NCI-H1048 (cell line): ENCODE data around the gene TTLL10.

Experiments
- DNase-seq: peaks from one replicate; lab custom pipeline; 2025; lab: John Stamatoyannopoulos, UW

TTLL10 gene, protein sequence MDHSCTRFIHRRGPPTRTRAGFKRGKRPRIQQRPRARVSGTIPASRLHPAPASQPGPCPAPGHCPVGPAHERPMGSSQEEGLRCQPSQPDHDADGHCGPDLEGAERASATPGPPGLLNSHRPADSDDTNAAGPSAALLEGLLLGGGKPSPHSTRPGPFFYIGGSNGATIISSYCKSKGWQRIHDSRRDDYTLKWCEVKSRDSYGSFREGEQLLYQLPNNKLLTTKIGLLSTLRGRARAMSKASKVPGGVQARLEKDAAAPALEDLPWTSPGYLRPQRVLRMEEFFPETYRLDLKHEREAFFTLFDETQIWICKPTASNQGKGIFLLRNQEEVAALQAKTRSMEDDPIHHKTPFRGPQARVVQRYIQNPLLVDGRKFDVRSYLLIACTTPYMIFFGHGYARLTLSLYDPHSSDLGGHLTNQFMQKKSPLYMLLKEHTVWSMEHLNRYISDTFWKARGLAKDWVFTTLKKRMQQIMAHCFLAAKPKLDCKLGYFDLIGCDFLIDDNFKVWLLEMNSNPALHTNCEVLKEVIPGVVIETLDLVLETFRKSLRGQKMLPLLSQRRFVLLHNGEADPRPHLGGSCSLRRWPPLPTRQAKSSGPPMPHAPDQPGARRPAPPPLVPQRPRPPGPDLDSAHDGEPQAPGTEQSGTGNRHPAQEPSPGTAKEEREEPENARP

GRCh38 chr1:1173793-1174415, at the start of gene TTLL10:
TTLL10 (plus strand) TSS chr1:1173880; CDS start chr1:1179216, 5,336 bp downstream.
- no peak for DNase-seq

DNA sequence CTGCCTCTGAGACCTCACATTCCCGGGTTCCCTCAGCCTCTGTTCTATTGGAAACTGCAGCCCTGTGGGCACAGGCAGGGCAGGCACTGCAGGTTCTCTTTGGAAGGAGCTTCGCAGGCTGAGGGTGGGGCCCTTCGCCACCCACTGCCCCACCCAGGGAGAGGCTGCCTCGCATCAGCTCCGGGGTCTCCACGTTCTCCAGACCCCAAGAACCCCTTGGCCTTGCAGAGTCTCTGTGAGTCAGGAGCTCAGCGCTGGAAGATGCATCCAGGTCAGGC, 49.2 kb upstream of the TTLL10 start:
- no peak for DNase-seq

DNA sequence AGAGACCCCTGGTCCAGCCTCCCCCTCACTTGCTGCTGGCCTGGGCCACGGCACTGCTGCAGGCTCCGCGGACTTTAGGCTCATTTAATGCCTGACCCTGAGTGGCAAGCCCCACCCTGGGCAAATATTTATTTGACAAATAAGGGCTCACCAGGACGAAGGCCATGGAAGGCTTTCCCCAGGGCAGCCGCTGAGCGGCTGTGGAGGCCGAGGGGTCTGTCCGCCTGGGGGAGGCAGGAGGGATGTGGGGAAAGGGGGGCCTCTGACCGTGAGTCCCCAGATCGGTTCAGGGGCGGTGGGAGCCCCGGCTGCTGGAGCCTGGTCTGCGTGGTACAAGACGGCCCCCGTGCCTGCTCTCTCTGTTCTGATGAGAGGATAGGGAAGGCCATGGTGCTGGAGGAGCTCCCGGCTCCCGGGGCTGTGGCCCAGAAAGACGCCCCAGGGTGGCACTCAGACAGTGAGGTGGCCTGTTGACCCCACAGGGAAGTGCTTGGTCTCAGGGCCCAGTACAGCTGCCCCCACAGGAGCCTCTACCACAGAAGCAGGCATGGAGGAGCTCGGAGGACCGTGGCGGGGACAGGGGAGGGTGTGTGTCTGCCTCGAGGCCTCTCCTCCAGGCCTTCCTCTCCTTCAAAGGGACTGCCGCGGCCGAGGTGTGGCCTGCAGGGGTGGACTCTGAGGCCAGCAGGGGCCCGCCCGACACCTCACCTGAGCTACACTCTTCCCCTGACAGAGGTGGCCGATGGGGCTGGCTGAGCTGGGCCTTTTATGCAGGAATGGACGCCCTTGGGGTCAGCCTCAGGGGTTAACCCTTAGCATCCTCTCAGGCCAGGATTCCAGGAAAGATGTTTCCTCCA, 48.7 kb upstream of the TTLL10 start:
- no peak for DNase-seq

DNA sequence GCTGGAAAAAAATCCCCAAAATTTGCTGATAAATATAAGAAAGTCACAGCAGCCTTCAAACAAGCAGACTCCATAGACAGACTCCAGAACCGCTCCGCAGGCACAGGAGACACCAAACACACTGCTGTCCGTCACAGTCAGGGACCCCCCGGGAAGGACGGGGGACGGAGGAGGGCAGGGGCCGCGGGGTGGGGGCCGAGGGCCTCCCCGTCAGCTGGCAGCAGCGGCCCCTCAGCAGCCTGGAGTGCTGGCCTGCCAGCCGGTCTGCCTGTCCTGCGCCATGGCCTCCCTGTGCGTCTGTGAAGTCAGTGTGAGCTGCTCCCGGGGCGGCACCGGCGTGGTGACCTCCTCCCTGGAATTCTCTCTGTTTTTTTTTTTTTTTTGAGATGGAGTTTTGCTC, 47.7 kb upstream of the TTLL10 start:
- no peak for DNase-seq

- no peak for DNase-seq
Measured at GRCh38 chr1:1127551-1128451, 45.9 kb upstream of the TTLL10 start.

DNA sequence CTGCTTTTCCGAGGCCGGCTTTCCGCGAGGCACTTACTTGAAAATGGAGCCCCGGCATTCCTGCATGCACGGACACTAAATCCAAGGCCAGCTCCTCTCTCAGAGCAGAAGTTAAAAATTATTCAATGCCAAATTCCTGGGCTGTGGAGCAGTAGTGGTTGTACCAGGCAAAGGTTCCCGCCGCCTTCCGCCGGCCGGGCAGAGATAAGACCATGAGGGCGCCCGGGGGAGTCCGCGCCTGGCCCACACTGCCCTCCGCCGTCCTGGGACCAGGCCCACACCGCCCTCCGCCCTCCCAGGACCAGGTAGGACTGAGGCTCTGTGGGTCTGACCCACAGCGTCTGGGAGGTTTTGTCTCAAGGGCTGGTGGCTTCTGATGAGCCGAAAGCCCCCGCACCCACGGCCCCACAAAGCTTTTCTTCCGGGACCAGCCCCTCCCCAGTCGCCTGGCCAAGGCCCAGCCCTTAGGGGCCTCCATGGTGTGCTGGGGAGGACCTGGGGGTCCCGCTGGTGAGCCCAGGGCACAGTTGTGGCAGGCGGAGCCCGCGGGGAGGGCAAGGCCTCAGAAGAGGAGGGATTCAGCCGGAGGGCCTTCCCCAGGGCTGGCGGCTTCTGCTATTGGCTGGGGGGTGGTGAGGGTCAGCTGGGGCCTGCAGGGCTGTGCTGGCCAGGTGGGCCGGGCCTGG, 45.1 kb upstream of the TTLL10 start:
- no peak for DNase-seq

- no peak for DNase-seq
Measured at GRCh38 chr1:1129381-1129821, 44.3 kb upstream of the TTLL10 start.

- DNase-seq, result no peak
Measured at GRCh38 chr1:1130206-1131120, 43.2 kb upstream of the TTLL10 start.

GRCh38 chr1:1132042-1132950, 41.4 kb upstream of the TTLL10 start:
- no peak for DNase-seq

DNA sequence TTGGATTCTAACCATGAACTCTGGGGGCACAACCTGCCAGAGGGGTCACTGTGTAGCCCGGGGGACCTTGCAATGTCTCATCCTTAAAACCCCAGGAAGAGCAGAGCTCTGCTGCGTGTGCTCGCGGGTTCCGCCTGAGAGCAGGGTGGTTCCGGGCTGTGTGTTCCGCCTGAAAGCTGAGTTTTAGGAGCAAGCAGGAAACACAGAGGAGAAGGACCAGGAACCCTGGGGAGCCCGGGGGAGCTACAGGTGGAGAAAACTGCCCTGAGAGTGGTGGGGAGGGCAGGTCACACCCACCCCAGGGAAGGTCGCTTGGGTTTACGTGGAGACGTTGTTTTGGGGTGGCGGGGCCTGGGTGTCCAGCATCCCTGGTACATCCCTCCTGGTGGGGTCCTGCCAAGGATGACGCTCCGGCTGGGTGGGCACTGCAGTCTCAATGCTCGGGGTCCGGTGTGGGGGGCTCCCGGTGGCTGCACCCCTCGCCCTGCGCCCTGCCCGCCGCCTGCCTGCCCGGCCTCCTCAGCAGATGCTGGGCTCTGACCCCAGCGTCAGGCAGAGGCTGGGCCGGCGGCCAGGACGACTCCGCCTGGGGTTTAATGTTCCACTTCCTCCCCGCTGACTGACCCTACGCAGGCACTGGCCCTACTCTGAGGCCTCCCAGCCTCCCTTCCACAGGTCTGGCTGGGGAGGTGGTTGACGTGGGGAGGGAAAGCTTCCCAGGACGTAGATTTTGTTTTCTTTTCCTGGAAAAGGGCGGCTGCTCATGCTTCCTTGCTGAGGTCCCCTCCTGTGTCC, 40.5 kb upstream of the TTLL10 start:
- DNase-seq, result no peak

GRCh38 chr1:1134300-1134970, 39.2 kb upstream of the TTLL10 start:
- no peak for DNase-seq

DNA sequence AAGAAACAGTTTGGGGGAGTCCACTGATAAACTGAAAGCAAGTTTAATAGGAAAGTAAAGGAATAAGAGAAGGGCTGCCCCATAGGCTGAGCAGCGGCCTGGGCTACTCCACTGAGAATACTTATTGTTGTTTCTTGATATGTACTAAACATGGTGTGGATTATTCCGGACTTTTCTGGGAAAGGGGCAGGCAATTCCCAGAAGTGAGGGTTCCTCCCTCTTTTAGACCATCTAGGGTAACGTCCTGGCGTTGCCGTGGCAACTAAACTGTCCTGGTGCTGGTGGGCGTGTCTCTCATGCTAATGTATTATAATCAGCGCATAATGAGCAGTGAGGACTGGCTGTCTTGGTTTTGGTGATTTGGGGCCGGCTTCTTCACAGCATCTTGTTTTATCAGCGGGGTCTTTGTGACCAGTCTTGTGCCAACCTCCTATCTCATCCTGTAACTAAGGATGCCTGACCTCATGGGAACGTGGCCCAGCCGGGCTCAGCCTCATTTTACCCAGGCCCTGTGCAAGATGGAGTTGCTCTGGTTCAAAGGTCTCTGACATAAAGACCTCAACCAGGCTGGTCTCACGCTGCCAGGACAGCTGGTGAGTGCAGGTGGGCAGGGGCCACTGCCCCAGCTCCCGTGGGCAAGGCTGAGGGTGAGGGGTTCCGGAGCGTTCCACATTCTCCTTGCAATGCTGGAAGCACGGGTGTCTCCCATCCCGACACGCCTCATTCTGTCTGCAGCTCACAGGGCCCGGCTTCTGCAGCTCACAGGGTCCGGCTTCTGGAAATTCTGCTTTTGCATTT, 38.1 kb upstream of the TTLL10 start:
- DNase-seq, result no peak

DNA sequence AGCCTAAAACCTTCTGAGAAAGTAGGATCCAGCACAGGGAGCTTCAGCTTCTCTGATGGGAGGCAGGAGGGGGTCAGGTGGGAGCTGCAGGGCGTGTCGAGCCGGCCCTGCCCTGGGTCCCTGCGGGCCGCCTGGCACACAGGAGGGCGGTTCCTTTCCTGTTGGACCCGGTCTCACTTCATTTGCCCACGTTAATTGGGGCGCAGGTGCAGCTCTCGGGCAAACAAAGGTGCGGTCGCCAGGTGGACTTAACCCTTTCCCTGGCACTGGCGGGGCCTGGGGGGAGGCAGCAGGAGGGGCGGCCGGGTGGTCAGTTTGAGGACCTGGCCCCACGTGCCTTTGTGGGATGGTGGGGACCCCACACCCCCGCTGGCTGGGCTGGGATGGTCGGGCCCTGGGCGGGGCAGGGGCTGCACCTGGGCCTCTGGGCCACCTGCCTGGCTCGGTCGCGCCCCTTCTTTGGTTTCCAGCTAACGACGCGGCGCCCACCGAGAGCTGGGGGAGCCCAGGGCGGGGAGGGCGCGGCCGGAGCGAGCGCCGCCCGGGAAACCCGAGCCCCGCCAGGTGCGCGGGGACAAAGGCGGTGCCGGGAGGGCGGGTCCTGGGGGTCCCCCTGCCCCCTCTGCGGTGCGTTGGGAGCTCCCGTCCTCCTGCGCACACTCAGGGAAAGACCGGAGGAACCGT, 37.0 kb upstream of the TTLL10 start:
- DNase-seq, result no peak

DNA sequence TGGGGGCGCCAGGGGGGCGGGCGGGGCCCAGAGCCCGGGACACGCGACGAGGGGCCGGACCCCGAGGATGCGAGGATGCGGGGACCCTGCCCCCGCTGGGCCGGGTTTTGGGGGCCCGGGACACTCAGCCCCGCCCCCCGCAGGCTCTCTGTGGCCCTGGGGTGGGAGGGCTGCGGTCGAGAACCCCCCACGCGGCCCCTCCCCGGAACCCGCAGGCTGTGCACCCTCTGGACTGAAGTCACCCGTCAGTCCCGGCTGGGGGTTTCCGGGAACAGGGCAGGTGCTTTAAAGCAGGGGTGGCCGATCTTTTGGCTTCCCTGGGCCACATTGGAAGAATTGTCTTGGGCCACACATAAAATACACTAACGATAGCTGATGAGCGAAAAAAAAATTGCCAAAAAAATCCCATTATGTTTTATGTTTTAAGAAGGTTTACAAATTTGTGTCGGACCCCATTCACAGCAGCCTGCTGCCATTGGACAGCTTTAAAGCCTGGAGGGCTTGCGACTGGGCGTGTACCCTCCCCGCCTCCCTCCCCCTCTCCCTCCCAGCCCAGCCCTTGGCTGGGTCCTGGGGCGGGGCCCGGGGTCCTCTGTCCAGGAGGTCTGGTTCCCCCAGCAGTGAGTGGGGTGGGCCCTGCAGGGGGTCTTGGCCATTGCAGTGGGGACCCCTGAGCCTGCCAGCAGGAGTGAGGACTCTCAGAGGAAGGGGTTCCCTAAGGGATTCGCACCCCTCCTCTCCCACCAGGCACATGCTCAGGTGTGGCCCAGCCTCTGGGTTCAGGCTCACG, 36.2 kb upstream of the TTLL10 start:
- no peak for DNase-seq

DNA sequence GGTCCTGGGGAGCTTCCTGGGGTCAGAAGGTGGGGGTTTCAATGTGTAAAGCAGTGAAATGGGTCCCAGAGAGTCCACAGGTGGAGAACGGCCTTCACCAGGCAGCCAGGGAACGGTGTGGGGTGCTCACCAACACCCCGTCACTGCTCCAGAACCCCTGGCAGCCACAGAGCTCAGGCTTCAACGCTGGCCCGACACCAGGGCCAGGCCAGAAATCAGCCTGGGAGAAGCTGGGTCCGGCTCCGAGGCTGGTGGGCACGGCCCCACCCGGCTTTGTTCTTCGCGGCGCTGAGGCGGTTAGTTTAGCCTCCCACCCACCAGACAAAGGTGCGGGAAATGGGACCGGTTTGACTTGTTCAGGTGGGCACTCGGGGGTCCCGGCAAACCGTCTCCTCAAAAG, 33.0 kb upstream of the TTLL10 start:
- no peak for DNase-seq
